Adrenal gland (tissue), 5 donors: ENCODE measurements around the gene TICRR.

ENCODE experiments used
- CTCF ChIP-seq, 6 experiments: fragments of 450-650 bp in 4 of 6; fragments of 200-600 bp in 2 of 6; sonication (generic) in 1 of 6; IDR thresholded peaks; 1 replicate in 5 of 6; 2 replicates in 1 of 6; pipeline versions ENCODE4 v1.5.1 to v1.8.0; 2016 to 2021; ENCODE audit warnings: antibody characterized with exemption in 6 of 6, mild to moderate bottlenecking in 2 of 6, moderate library complexity in 1 of 6
- POLR2A ChIP-seq, 2 donors: fragments of 450-650 bp; IDR thresholded peaks; one replicate each; pipeline ENCODE4 v1.6.1; 2017; ENCODE audit warnings: antibody characterized with exemption in 2 of 2, mild to moderate bottlenecking in 2 of 2, moderate library complexity in 1 of 2
- donor health status: DM: no; HTN: no; CAD: no.

DNA sequence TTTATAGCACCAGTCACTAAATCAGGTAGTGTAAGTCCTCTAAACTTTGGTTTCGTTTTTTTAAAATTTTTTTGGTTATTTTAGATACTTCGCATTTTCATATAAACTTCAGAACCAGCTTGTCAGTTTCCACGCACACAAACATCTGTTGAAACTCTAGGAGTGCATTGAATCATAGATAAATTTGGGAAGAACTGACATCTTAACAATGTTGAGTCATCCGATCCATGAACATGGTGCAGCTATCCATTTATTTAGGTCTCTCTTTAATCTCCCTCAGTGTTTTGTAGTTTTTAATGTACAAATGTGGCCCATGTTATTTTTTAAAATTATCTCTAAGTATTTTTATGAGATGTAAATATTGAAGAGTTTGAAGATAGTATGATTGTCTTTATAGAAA lies 17.7 kb downstream of the TICRR start:
- TF ChIP-seq POLR2A (IDR thresholded peaks at IDR 0.05) (no peak), CTCF (IDR thresholded peaks at IDR 0.05) (no peak)
